NCI-H2081 treated with DMSO at 0.1 percent for 48 hours (cell line): ENCODE results near the gene TSGA10IP.

Experiments used
- DNase-seq: peaks from one replicate; lab custom pipeline; 2025; lab: John Stamatoyannopoulos, UW

Gene TSGA10IP

GRCh38 chr11:65977621-65978390 is 32.5 kb downstream of the TSGA10IP start:
- DNase-seq: no peak

GRCh38 chr11:65978391-65979238 is 33.3 kb downstream of the TSGA10IP start:
- DNase-seq: no peak

- no peak for DNase-seq
Measured at GRCh38 chr11:65979261-65979759, 34.0 kb downstream of the TSGA10IP start.

- DNase-seq: no peak
Measured at GRCh38 chr11:65981101-65981740, 35.9 kb downstream of the TSGA10IP start.

DNA sequence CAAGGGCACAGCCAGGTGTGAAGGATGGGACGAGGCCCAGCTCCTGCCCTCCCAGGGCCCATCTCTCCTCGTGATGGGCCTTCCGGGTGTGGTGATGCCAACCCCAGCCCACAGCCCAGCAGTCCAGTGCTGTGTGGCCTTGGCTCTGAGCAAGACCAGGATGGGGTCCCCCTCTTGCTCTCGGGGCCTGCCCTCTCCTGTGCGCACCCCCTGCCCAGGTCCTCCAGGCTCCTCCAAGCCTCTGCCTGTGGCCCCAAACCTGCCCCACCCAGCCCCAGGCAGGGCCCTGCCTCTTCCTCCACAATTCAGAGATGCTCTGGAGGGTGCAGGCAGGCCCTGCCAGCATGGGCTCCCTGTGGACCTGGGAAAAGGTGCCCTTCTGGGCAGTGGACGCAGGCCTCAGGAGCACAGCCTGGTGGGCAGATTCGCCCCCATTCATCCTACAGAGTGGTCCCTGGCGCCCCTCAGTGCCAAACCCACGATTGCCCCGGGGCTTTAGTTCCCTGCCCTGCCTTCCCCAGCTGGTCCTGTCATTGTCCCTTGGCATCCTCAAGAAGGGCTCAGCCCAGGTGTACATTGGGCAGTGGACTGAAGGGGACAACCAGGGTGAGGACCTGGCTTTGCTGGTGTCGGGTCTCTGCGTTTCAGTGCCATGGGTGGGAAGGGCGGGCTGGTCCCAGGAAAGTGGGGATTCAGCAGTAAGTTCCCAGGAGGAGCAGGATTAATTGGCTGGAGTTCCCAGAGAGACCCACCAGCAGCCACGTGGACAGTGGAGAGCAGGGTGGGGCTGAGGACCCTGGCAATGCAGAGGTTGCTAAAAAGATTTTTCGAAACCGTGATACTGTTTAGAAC is 36.9 kb downstream of the TSGA10IP start:
- DNase-seq: no peak

GRCh38 chr11:65982824-65983588 is 37.7 kb downstream of the TSGA10IP start:
- no peak for DNase-seq

DNA sequence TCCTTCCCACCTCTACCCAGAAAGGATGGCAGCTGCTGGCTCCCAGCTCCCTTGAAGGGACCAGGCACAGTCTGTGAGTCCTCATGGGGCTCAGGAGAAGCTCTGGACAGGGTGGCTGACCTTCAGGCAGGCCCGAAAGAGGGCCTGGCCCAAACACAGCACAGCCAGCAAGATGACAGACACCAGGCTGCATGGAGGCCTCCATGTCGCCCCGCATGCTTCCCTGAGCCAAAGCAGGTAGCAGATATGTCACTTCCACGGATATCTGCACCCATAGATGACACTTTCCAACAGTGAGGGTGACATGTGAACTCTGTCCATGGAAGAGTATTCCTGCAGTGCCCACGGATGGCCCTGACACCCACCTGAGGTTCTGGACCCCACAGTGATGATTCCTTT is 38.3 kb downstream of the TSGA10IP start:
- no peak for DNase-seq

GRCh38 chr11:65987336-65987735 is 42.1 kb downstream of the TSGA10IP start:
- DNase-seq: no peak

DNA sequence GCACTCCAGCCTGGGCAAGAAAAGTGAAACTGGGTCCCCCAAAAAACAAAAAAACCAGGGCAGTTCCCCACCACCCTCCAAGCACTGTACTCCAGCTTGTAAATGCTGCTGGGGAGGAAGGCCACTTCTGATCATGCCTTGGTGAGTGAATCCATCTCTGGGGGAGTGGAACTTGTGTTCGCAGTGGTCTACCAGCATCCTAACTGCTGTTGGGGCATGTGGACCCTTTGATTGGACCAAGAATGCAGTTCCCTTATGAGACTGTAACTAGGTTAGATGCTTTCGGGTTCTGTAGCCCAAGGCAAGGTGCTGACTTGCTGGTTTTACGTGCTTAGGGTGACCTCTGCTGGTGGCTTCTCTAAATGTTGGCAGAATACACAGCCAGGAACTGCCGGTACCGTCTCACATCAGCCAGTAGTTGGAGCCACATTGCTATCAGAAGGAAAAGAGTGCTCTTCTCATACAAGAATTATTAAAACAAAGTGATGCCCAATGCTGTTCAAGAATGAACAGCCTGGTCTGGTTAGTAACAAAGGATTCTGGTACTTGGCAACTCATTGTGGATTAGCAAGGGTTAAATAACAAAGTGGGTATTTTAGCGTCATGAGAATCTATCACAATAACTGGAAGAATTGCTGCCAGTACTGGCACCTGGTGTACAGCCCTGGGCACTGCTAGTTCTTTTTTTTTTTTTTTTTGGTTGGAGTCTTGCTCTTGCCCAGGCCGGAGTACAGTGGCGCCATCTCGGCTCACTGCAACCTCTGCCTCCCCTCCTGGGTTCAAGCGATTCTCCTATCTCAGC is 43.7 kb downstream of the TSGA10IP start:
- DNase-seq: peak; percentile 81

DNA sequence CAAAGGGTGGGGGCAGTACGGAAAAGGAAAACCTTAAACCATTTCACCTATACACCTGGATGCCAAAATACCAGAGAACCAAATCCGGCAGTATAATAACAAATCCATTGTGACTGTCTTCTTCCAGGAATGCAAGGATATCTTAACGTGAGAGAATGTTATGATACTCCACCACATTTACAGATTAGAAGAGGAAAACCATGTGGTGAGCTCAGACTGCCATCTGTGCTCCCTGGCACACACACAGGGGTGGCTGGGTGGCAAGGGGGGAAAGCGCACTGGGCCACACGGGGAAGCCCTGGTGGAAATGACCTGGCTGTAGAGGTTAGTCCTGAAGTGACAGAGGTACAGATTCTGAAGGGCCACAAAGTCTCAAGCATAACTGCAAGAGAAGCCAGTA is 46.8 kb downstream of the TSGA10IP start:
- DNase-seq: no peak

GRCh38 chr11:65997286-65997685 is 52.0 kb downstream of the TSGA10IP start:
- DNase-seq: no peak

- DNase-seq: peak; percentile 81
Measured at GRCh38 chr11:66001942-66002647, 56.8 kb downstream of the TSGA10IP start, which contains the start of the genes BANF1 and EIF1AD. BANF1 (plus strand) TSS chr11:66002503; CDS start chr11:66003251, 748 bp downstream. EIF1AD (minus strand) TSS chr11:66002157; CDS start chr11:66000389, 1,768 bp downstream.

DNA sequence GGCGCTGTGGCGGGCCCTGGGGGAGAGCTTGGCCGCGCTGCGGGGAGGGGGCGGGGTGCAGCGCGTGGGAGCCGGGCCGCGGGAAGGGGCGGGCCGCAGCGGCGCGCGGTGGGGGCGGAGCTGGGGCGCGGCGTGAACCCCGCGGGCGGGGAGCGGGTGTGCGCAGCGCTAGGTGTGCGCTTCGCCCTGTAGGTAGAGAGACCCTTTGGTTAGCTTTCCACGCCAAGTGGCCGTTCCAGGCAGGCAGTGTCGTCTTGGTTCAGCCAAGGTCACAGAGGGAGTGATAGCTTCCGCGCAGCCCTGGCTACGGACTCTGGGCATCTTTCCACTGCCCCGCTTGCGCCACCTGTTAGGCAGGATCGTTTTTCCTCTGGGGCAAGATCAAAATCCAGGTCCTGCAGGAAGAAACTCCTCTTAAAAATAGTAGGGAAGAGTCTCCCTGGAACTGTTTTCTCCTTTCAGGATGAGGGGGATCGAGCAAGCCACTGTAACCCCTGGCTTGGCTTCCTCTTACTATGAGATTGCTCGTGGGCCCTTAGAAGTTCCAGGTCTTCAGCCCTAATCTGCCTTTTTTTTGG is 57.5 kb downstream of the TSGA10IP start:
- no peak for DNase-seq

DNA sequence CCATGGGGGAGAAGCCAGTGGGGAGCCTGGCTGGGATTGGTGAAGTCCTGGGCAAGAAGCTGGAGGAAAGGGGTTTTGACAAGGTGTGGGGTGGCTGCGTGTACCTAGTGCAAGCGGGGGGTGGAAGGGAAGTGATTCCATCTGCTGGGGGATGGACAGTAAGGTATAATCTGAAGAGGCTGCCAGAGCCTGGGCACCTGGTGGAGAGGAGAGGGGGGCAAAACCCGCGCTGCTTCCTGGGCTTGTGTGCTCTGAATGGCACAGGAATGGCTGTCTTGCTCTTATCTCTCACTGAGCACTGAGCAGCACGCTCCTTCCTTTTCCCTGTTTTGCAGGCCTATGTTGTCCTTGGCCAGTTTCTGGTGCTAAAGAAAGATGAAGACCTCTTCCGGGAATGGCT is 58.0 kb downstream of the TSGA10IP start:
- DNase-seq: no peak

DNA sequence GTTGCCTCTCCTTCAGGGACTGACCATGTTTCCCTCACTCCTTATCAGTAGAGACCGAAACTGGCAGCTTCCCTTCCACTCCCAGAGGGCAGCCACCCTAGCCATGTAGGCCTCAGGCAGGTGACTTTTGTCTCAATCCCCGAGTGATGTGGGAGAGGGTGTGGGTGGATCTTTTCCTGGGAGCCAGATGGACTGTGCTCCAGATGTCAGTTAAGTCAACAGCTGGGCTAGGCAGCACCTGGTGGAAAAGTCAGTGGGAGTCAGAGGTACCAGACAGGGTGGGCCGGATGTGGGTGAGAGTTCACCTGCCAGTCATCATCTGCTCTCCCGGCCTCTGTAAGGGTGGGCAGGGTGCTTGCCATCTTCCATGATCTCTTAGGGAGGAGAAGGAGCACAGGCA is 58.9 kb downstream of the TSGA10IP start:
- DNase-seq: no peak

GRCh38 chr11:66006134-66006890 is 61.0 kb downstream of the TSGA10IP start:
- no peak for DNase-seq

DNA sequence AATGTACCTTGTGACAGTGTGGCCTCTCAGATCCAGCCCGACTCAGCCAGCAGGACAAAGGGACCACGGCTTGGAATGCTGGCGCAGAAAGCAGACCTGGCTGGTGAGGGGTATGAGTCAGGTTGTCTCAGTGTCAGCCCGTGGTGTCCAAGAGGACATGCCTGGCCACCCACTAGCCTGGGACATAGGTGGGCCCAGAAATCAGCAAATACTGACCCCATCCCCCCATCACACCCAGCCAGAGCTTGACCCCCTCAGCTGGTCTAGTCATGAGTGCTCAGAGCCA is 61.6 kb downstream of the TSGA10IP start:
- DNase-seq: no peak

DNA sequence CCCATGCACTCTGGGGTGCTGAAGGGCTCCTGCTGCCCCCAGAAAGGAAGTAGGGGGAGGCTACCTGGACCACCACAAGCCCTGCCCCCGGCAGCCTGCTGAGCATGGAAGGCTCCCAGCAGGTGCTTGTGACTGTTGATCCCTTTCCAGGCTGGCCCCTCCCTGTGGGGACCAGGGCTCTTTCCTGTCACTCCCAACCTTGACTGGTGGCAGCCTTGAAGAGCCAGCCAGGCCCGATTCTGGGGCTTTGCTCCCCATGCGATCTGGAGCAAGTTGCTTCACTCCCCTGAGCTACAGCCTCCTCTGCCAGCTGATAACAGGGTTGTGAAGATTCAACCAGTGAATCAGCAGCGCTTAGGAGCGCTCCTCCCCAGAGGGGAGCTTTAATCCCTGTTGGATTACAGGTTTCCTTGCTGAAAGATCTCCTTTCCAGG is 61.9 kb downstream of the TSGA10IP start:
- no peak for DNase-seq
